Prostate gland (tissue), 2 donors: Measurements from ENCODE around the gene AQP12B.

Experiments used
- CTCF ChIP-seq, 4 experiments: fragments of 200-600 bp in 2 of 4; fragments of 450-650 bp in 2 of 4; sonication (generic) in 2 of 4; IDR thresholded peaks; 1 replicate in 3 of 4; 2 replicates in 1 of 4; pipeline ENCODE4 v1.5.1; 2016 to 2019; ENCODE audit warnings: antibody characterized with exemption in 4 of 4, mild to moderate bottlenecking in 2 of 4, moderate library complexity in 2 of 4
- POLR2A ChIP-seq: fragments of 450-650 bp; IDR thresholded peaks from one replicate; pipeline ENCODE4 v1.6.1; 2016; ENCODE audit warnings: antibody characterized with exemption, mild to moderate bottlenecking
- POLR2AphosphoS5 ChIP-seq: sonication (generic); formaldehyde crosslinking; IDR thresholded peaks from one replicate; pipeline ENCODE4 v1.6.1; 2017; ENCODE audit warnings: antibody characterized with exemption

GRCh38 chr2:240703417-240704341 lies 21.0 kb upstream of the AQP12B start:
- TF ChIP-seq CTCF (IDR thresholded peaks at IDR 0.05) (no peak), POLR2AphosphoS5 (no peak), POLR2A (no peak)
